Stimulated activated naive CD8-positive, alpha-beta T cell treated with anti-CD3 and anti-CD28 coated beads, Interleukin-15, Interleukin-2, amounts not matched to agents 100 U/mL and 50 U/mL, for 24 hours (primary cell): ENCODE results near the gene HSPA12A.
A peak's percentile ranks its signal among the peaks of the same experiment; 100 is the strongest.

ENCODE experiments used
- ATAC-seq: fragments of 150-1000 bp; cut with Tn5 transposase; one replicate; pipeline ENCODE4 v1.10.0; 2021
- DNase-seq: peaks from one replicate; pipeline ENCODE4 v3.0.0; 2021

HSPA12A gene, protein sequence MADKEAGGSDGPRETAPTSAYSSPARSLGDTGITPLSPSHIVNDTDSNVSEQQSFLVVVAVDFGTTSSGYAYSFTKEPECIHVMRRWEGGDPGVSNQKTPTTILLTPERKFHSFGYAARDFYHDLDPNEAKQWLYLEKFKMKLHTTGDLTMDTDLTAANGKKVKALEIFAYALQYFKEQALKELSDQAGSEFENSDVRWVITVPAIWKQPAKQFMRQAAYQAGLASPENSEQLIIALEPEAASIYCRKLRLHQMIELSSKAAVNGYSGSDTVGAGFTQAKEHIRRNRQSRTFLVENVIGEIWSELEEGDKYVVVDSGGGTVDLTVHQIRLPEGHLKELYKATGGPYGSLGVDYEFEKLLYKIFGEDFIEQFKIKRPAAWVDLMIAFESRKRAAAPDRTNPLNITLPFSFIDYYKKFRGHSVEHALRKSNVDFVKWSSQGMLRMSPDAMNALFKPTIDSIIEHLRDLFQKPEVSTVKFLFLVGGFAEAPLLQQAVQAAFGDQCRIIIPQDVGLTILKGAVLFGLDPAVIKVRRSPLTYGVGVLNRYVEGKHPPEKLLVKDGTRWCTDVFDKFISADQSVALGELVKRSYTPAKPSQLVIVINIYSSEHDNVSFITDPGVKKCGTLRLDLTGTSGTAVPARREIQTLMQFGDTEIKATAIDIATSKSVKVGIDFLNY

DNA sequence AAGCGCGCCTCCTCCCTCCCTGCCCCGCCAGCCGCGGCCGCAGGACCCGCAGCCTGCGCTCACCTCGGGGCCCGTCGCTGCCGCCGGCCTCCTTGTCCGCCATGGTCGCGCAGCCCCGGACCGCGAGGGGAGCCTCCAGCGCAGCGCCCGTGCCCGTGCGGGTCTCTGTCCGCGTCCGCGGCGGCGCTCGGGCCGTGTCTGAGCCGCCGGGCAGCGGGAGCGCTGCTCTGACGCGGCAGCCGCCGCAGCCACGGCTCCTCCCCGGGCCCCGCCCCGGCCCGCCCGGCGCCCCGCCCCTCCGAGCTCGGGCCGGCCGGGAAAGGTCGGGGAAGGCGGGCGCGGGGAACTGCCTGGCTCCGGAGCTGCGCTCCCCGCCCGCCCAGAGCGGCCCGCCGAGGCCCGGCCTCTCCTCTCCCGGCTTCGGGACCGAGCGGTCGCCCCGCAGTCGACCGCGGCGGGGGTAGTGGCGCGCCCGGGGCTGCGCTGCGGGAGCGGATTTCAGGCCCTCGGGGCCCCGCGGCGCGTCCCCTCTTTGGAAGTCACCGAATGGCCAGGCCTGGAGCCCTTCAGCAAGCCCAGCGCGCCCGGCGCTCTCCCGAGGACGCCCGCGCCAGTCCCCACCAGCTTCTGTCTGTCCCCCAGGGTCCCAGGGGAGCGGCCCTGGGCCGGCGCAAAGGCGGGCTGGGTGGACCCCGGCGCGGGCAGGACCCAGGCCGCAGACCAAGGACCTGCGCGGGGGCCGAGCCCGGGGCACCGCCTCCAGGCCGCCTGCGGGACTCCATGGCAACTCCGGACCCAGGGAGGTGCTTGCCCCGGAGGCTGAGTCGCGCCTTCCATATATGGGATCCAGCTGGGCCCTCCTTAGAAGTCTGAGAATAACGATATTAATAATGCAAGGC is at the start of gene HSPA12A:
Gene HSPA12A (minus strand): TSS at position 200 of the 899 bp plus-strand sequence. CDS start 97 bp downstream, at position 103.
- ATAC-seq (peak; percentile 85), DNase-seq (peak; percentile 70)

- no peak for DNase-seq
- no peak for ATAC-seq
These were observed 48.9 kb upstream of the HSPA12A start for GRCh38 chr10:116791241-116791640.

GRCh38 chr10:116787893-116788665 is 45.7 kb upstream of the HSPA12A start:
- ATAC-seq (peak; percentile 79), DNase-seq (peak; percentile 83)

DNA sequence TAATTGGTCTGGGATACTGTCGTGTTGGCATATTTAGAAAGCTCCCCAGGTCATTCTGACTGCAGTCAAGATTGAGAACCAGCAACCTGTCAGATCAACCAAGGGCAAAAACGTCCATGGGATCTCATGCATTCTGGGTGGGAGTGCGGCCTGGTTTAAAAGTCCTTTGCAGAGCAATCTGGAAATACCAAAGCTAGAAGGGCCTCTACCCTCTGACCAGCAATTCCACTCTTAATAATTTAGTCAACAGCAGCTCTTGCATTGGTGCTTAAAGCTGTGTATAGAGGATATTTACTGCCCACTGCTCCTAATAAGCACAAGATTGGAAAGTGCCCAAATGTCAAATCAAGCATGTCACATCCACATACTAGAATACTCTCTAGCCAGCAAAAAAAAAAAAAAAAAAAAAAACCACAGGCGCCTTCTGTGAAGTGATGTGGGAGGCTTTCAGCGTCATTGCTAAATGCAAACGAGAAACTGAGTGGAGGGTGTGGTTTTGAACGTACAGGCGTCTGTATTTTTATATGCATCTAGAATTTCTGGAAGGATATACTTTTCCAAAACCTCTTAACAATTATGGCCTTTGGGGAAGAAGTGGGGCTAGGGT is 44.8 kb upstream of the HSPA12A start:
- ATAC-seq: peak; percentile 23
- no peak for DNase-seq

DNA sequence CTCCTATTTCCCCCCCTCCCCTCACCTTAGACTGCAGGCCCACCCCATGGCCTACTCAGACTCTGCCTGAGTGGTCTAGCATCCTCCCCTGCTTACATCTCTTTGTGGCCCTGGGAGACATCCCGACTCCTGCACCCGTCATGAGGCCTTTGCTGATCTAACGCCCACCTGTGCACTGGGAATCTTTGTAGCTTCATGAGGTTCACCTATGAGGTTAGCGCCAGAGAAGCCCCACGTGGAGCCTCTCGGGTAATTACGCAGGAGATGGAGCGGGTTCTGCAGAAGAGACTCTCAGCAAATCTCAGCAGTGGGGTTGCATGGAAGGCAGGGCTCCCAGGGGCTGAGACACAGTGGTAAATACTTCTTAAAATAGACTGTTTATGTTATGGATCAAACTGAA is 43.5 kb upstream of the HSPA12A start:
- ATAC-seq (no peak), DNase-seq (no peak)

DNA sequence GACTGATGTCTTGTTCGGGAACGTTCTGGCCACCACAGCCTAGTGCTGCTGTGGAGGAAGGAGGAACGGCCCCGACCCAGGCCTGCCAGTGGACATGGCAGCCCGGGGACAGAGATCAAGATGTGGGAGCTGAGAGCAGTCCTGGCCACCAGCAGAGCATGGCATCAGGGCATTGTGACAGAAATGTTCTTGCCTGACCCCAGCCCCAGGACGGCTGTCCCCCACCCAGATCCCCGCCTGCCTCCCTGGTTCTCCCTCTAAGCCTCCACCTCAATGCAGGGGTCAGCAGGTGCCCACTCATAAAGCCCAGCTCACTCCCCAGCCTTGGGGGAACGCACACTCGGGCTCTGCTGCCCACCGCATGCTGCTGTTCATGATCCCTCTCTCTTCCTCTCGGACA is 42.9 kb upstream of the HSPA12A start:
- ATAC-seq: no peak
- no peak for DNase-seq

DNA sequence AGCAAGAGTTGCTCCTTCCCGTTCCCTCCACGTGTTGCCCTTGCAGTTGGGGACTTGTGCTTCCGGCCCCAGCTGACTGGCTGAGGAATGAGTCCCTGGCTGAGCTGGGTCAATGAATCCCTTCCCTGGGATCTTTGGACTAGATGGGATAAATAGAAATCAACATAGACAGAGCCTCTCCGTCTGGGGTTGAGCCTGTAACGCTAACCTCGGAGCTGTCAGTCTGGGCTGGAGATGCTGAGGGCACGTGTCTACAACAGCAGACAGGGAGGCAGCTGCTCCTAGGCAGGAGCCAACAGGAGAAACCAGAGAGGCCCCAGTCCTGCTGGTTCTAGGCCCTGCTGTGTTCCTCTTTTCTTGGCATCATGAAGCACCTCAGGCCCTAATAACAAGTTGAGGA is 42.3 kb upstream of the HSPA12A start:
- no peak for ATAC-seq

DNA sequence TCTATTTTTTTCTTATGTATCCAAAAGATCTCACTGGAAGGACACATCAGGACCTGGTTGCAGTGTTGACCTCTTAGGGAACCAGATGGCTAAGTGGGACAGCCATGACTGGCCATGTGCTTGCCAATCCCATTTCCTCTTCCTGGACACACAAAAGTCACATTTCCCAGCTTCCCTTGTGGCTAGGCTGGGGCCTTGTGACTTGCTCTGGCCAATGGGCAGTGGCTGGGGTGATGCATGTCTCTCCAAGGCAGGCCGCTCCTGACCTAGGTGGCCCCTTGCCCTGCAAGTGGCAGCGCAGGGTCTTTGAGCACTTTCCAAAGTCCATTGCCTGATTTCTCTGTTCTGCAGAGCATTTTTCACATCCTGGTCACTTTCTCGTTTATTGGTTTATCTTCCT is 41.7 kb upstream of the HSPA12A start:
- no peak for DNase-seq
- no peak for ATAC-seq

More for the DNA sequence above, 42.3 kb upstream of the HSPA12A start:
- no peak for DNase-seq

GRCh38 chr10:116783011-116783655 is 40.8 kb upstream of the HSPA12A start:
- no peak for DNase-seq
- ATAC-seq: no peak

GRCh38 chr10:116781370-116781884 is 39.1 kb upstream of the HSPA12A start:
- DNase-seq: no peak
- ATAC-seq: no peak

GRCh38 chr10:116780691-116781205 is 38.4 kb upstream of the HSPA12A start:
- DNase-seq (no peak), ATAC-seq (no peak)

DNA sequence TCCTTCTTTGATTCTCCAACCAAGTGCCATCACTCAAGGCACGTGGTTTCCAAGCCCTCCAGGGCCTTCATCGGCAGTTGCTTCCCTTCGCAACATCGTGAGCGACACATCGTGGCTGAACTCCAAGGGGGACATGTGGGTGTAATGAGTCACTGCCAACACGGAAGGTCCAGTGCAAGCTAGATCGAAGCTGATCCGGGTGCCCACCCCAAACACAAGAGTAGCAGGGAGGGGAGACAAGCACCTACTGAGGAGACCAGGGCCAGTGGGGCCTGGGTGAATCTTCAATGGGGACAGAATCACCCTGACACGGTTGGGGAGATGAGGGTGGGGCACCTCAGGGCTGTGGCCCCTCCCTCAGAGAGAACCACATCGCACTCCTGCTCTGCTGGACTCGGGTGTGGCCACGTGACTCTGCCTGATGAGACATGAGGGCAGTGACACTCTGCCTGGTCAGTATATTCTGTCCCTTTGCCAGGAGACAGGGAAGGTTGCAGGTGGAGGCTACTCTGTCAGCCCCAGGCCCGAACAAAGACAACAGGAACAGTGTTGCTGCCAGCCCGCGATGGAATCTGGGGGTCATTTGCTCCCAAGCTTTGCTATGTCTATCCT is 36.8 kb upstream of the HSPA12A start:
- DNase-seq: no peak

GRCh38 chr10:116777006-116777405 is 34.6 kb upstream of the HSPA12A start:
- no peak for ATAC-seq
- no peak for DNase-seq

More for the DNA sequence above, 36.8 kb upstream of the HSPA12A start:
- ATAC-seq: no peak

DNA sequence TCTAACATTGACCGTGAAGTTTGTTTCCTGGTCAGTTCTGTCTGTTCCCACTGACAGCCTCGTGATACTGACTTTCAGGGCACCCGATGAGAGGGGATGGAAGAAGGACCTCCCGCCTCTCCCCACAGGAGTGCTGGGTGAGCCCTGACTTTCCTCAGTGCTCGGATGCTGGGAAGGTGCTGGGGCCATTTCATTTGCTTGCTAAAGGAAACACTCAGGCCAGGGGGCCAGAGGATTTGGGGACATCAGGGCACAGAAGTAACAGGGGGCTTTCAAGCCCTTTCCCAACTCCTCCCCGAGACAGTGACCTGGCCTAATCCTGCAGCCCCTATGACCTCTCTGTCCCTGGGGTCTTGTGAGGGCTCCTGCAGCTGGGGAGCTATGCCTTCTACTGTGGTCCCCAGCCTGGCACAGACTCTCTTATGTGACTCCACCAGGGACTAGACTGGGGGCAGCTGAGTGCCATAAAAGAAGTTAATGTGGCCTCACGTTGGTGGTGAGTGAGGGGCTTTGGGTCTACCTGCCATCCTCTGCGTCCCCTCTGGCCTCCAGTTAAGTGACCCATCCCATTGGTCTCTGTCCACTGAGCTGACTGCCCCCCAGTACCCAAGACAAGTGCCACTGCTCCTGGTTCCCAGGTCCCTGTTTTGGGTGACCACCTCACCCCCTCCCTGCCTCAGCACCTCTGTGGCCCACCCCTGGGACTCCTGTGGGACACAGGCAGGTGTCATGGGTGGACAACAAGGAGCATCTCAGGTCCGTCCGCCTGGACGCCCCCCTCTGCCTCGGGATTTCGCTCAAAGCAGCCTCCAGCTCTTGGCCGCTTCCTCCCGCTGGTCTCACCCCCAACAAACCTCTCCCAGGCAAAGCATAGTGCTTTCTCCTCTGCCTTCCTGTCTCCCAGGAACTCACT is 33.4 kb upstream of the HSPA12A start:
- no peak for ATAC-seq
- no peak for DNase-seq

- DNase-seq (no peak), ATAC-seq (no peak)
These were observed 32.4 kb upstream of the HSPA12A start for GRCh38 chr10:116774728-116775151.

GRCh38 chr10:116772909-116773705 is 30.7 kb upstream of the HSPA12A start:
- no peak for ATAC-seq
- no peak for DNase-seq

DNA sequence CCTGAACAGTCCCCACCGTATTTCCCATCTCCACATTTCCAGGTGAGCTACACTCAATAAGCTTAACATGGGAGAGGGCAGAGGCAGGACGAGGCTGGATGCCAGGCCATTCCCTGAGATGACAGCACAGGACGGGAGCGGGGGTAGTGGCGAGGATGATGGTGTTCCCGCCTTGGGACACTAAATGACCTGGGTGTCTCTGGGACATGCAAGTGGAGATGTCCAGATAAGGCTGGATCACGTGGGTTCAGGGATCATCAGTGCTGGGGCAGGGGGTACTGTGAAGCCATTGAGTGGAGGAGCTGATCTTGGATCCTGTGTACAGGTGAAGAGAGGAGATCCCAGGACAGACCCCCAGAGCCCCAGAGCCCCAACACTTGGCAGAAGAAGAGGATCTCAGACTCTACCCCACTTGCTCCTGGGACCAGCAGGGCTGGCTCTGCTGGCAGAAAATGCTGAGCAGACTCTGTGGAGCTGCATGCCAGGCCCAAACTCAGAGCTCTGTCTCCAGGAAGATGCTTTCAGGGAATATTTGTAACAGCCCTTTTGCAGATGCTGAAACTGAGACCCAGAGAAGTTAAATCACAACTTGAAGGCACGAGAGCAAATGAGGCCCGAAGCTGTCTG is 29.7 kb upstream of the HSPA12A start:
- ATAC-seq (no peak), DNase-seq (no peak)
